ENCODE results near the gene RALA. TPM values are rescaled to one million over a fixed set of nuclear protein-coding genes. Genes with fewer than 3 reads are reported as not detected.
"Not testable (repeated sequence)": the region's sequence is repeated elsewhere in the genome, so short reads cannot be mapped to it uniquely, and the experiment has no call there.

RALA gene
- total and polyA plus RNA-seq, 3 donors from 2014 or later = 13.6 to 27.9 (median 15.9) TPM

GRCh38 chr7:39678930-39679709 is 55.7 kb downstream of the RALA start:
- H3K4me3 ChIP-seq = no peak overlapping the region
- TF ChIP-seq CTCF (IDR thresholded peaks at IDR 0.05) = no peak
- TF ChIP-seq POLR2A (IDR thresholded peaks at IDR 0.05) = no peak
- no peaks in the 10 kb centered on the region for H3K27me3 ChIP-seq
- H3K9me3 ChIP-seq = no peaks in the 10 kb centered on the region
- no peaks in the 10 kb centered on the region for H3K36me3 ChIP-seq (ENCODE audit: low read depth, missing control alignments)
- no peak overlapping the region for H3K27ac ChIP-seq
- DNase-seq = no peak
- intact Hi-C loops (cut with DNase I; ENCODE audit: low total_unique reads) = no loop called here
- 77 to 81% methylated on average over 6 of the region's 6 CpGs for WGBS, 2 donors
- H3K4me1 ChIP-seq = no peaks in the 10 kb centered on the region

- H3K4me1 ChIP-seq; DNase-seq; H3K36me3 ChIP-seq (ENCODE audit: low read depth, missing control alignments); H3K4me3 ChIP-seq; H3K27ac ChIP-seq; H3K9me3 ChIP-seq; intact Hi-C loops (cut with DNase I; ENCODE audit: low total_unique reads); H3K27me3 ChIP-seq: not testable (repeated sequence)
- 91 to 98% methylated on average over 9 of the region's 9 CpGs for WGBS, 2 donors
Observed at GRCh38 chr7:39679874-39680273, 56.5 kb downstream of the RALA start.

GRCh38 chr7:39681887-39682441 is 58.6 kb downstream of the RALA start:
- TF ChIP-seq POLR2A (IDR thresholded peaks at IDR 0.05) (no peak), CTCF (IDR thresholded peaks at IDR 0.05) (no peak)
- Histone ChIP-seq H3K27me3 (no peaks in the 10 kb centered on the region), H3K27ac (no peak overlapping the region)

GRCh38 chr7:39683216-39683845 is 60.0 kb downstream of the RALA start:
- H3K27ac ChIP-seq = no peak overlapping the region
- TF ChIP-seq POLR2A (IDR thresholded peaks at IDR 0.05) = no peak
- TF ChIP-seq CTCF (IDR thresholded peaks at IDR 0.05) = no peak
- H3K4me3 ChIP-seq = no peak overlapping the region
- no peaks in the 10 kb centered on the region for H3K36me3 ChIP-seq (ENCODE audit: low read depth, missing control alignments)
- DNase-seq = no peak
- H3K4me1 ChIP-seq = no peaks in the 10 kb centered on the region
- H3K9me3 ChIP-seq = no peaks in the 10 kb centered on the region
- 47 to 56% methylated on average over 2 of the region's 2 CpGs for WGBS, 2 donors
- intact Hi-C loops (cut with DNase I; ENCODE audit: low total_unique reads) = no loop called here
- H3K27me3 ChIP-seq = no peaks in the 10 kb centered on the region

More at GRCh38 chr7:39681887-39682441, 58.6 kb downstream of the RALA start:
- Histone ChIP-seq H3K36me3 (ENCODE audit: low read depth, missing control alignments) (no peaks in the 10 kb centered on the region), H3K4me1 (no peaks in the 10 kb centered on the region), H3K4me3 (no peak overlapping the region), H3K9me3 (no peaks in the 10 kb centered on the region)
- DNase-seq = no peak
- WGBS, 2 donors = 73 to 84% methylated on average over 3 of the region's 3 CpGs
- intact Hi-C loops (cut with DNase I; ENCODE audit: low total_unique reads) = no loop called here

- H3K4me1 ChIP-seq = no peaks in the 10 kb centered on the region
- no peaks in the 10 kb centered on the region for H3K27me3 ChIP-seq
- TF ChIP-seq POLR2A (IDR thresholded peaks at IDR 0.05) (no peak), CTCF (IDR thresholded peaks at IDR 0.05) (no peak)
- 90% methylated on average over 3 of the region's 3 CpGs for WGBS, 2 donors
- no peak overlapping the region for H3K4me3 ChIP-seq
- no peaks in the 10 kb centered on the region for H3K36me3 ChIP-seq (ENCODE audit: low read depth, missing control alignments)
- no peaks in the 10 kb centered on the region for H3K9me3 ChIP-seq
- no peak overlapping the region for H3K27ac ChIP-seq
- intact Hi-C loops (cut with DNase I; ENCODE audit: low total_unique reads) = no loop called here
- no peak for DNase-seq
Observed at GRCh38 chr7:39686261-39686924, 63.0 kb downstream of the RALA start.

Measured in testis (tissue), 3 donors.